Thymus (tissue), 11 donors: ENCODE results near the gene GALNT2. TPM values are rescaled to one million over a fixed set of nuclear protein-coding genes. Genes with fewer than 3 reads are reported as not detected.

ENCODE experiments used
- DNase-seq, 9 donors: peaks; one replicate each; pipeline ENCODE4 v3.0.0-alpha.2; 2013; ENCODE audit warnings: low spot score in 9 of 9, low read depth in 6 of 9, missing footprints in 1 of 9
- H3K27ac ChIP-seq, 2 donors: one replicate each; pipeline ENCODE4 v1.5.1; 2013; ENCODE audit warnings: control low read depth in 1 of 2, low read depth in 1 of 2, low read length in 1 of 2, mild to moderate bottlenecking in 1 of 2, moderate library complexity in 1 of 2
- H3K27me3 ChIP-seq, 2 donors: one replicate each; pipeline ENCODE4 v1.5.1; 2013; ENCODE audit warnings: low read length in 1 of 2; ENCODE audit not compliant: control insufficient read depth in 2 of 2, insufficient read depth in 1 of 2
- H3K36me3 ChIP-seq, 2 donors: one replicate each; pipeline ENCODE4 v1.5.1; 2013; ENCODE audit warnings: low read length in 1 of 2, mild to moderate bottlenecking in 1 of 2, moderate library complexity in 1 of 2; ENCODE audit not compliant: control insufficient read depth in 2 of 2, insufficient read depth in 2 of 2
- H3K4me1 ChIP-seq, 2 donors: one replicate each; pipeline ENCODE4 v1.5.1; 2013; ENCODE audit warnings: low read length in 2 of 2; ENCODE audit not compliant: control insufficient read depth in 2 of 2, insufficient read depth in 2 of 2
- H3K4me3 ChIP-seq, 2 donors: one replicate each; pipeline ENCODE4 v1.5.1; 2013; ENCODE audit warnings: low read length in 2 of 2, control low read depth in 1 of 2, mild to moderate bottlenecking in 1 of 2
- H3K9me3 ChIP-seq, 2 donors: one replicate each; pipeline ENCODE4 v1.5.1; 2013; ENCODE audit warnings: low read length in 1 of 2, mild to moderate bottlenecking in 1 of 2; ENCODE audit not compliant: control insufficient read depth in 2 of 2, insufficient read depth in 1 of 2
- WGBS: extraction: QIAGEN DNeasy Blood & Tissue Kit; methylation state at CpG from one replicate; pipeline ENCODE4 v1.1.7; 2013; 5-methylcytosine and 5-hydroxymethylcytosine counted together
- polyA plus RNA-seq: library from polyadenylated mRNA; stranded (reverse); fragments of 200-250 nt; gene quantifications from one replicate; pipeline ENCODE4 v1.2.3, GENCODE V29; 2013
- total RNA-seq: library from RNA; stranded (reverse); fragments of 120-200 nt; gene quantifications from one replicate; pipeline ENCODE4 v1.2.4, GENCODE V29; 2013
- donor health status: healthy.

GALNT2 gene
- total and polyA plus RNA-seq, 2 donors = 33.9 to 42.5 TPM

DNA sequence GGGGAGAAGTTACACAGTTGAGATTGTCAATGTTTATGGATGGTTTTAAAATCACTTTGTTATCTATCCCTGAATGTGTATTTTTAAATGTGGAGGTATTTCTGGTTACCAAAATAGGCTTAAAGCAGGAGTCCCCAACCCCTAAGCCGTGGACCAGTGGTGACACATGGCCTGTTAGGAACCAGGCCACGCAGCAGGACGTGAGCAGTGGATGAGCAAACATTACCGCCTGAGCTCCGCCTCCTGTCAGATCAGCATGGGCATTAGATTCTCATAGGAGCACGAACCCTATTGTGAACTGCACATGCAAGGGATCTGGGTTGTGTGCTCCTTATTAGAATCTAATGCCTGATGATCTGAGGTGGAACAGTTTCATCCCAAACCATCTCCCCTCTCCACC is 151.6 kb downstream of the GALNT2 start:
- Histone ChIP-seq H3K27ac (no peak overlapping the region), H3K4me3 (no peak overlapping the region), H3K36me3 (peaks cover 10 to 29% of the 10 kb centered on the region in 2 donors), H3K9me3 (no peaks in the 10 kb centered on the region), H3K27me3 (no peaks in the 10 kb centered on the region), H3K4me1 (peaks cover 6 to 30% of the 10 kb centered on the region in 2 donors)
- 93% methylated on average over 6 of the region's 6 CpGs for WGBS
- DNase-seq = no peak

DNA sequence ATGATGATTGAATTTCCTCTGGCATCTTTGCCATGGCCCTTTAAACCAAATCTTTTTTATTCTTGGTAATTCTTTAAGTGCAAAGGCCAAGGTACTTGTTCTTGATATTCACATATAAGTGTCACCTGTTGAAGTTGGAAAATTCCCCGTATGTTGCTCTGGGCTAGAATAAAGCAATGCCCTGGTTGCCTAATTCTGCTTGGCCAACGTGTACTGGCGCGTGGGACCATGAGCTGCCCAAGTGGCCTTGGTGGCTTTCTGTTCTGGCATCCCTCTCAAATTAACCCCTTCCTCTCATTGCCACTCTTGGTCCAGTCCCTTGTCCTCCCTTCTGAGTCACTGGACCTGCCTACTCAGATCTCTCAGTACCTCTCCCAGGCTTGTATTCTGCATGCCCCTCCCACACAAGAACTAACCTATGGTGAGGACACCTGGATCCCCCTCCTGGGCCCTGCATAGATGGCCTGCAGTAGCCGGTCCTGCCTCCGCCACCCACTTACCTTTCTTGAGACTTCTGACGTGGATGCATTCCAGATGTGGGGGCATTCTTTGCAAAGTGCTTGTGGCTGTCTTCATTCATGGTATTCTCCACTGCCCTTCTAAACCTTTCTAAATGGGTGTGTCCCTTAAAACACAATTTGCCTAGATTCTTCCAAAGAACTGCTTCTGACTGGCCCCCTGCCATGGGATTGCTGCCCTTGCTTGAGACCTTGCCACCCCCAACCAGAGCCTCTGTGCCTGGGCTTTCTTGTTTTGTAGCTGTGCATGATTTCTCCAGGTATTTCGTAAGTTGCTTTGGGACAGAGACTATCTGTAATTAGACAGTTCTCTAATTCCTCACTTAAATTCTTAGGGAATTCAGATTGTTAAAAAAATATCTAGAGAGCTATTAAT is 152.4 kb downstream of the GALNT2 start:
- H3K4me3 ChIP-seq = no peak overlapping the region
- H3K4me1 ChIP-seq = peaks cover 6 to 29% of the 10 kb centered on the region in 2 donors
- H3K36me3 ChIP-seq = peaks cover 10 to 30% of the 10 kb centered on the region in 2 donors
- H3K27ac ChIP-seq = no peak overlapping the region
- no peaks in the 10 kb centered on the region for H3K9me3 ChIP-seq
- WGBS = 92% methylated on average over 8 of the region's 8 CpGs
- no peaks in the 10 kb centered on the region for H3K27me3 ChIP-seq
- DNase-seq = no peak

DNA sequence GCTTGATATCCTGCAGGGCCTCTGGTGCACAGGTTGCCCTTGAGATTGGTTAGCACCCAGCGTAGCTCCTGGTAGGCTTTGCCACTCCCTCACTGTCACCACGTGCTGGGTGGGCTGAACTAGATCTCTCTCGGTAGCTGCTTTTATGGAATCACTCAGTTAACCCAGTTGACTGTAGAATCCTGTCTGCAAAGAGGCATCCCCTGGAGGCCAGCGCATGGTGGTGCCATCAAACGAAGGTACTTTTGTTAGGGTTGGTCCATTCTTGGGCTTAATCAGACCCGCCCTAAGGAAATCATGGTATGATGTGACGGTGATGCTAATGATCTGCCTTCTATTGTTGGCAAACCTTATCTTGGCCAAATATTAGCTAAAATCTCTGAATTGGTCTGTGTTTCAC is 153.4 kb downstream of the GALNT2 start:
- Histone ChIP-seq H3K4me3 (no peak overlapping the region), H3K4me1 (peaks cover 0 to 23% of the 10 kb centered on the region in 2 donors), H3K27ac (no peak overlapping the region), H3K9me3 (no peaks in the 10 kb centered on the region), H3K36me3 (peaks cover 10 to 28% of the 10 kb centered on the region in 2 donors), H3K27me3 (no peaks in the 10 kb centered on the region)
- no peak for DNase-seq
- WGBS = 78% methylated on average over 7 of the region's 7 CpGs

DNA sequence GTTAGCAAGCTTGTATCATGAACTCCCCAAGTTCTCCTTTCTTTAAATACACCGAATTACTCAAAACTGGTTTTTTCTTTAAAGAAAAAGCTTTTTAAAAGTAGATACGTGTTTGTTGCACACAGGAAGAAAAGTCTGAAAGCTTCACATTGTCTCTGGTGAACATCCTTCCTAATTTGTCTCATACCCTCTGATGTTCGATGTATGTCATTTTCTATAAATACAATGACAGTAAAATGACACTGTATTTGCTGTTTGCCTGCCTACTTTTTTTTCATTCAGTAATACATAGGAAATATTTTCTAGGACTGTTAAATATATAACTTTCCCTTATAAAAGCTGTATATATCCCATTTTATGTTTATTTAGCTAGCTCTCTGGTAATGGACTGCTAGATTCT is 153.9 kb downstream of the GALNT2 start:
- 48% methylated on average over 3 of the region's 3 CpGs for WGBS
- Histone ChIP-seq H3K27ac (no peak overlapping the region), H3K36me3 (peaks cover 10 to 31% of the 10 kb centered on the region in 2 donors), H3K27me3 (no peaks in the 10 kb centered on the region), H3K4me1 (peaks cover 0 to 23% of the 10 kb centered on the region in 2 donors), H3K9me3 (no peaks in the 10 kb centered on the region), H3K4me3 (no peak overlapping the region)
- peak in 1 of 9 donors; percentile 43 for DNase-seq

DNA sequence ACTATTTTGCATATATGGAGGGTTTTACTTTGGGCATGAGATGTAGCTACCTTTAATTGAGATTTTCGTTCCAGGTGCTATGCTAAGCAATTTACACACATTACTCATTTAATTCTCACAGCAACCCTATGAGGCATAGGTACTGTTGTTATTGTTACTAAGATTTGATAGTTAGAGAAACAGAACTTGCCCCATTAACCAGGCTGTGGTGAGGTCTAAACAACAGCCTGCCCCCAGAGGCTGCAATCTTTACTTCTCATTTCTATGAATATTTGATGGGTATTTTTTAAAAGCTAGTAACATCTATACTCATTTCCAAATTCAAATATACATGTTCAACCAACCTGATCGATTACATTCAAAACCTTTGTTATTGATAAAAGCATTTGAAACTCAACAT is 155.6 kb downstream of the GALNT2 start:
- no peak overlapping the region for H3K4me3 ChIP-seq
- peaks cover 10 to 36% of the 10 kb centered on the region in 2 donors for H3K36me3 ChIP-seq
- no peak overlapping the region for H3K27ac ChIP-seq
- H3K9me3 ChIP-seq = no peaks in the 10 kb centered on the region
- no peaks in the 10 kb centered on the region for H3K27me3 ChIP-seq
- 96% methylated on average over 2 of the region's 2 CpGs for WGBS
- H3K4me1 ChIP-seq = peaks cover 0 to 17% of the 10 kb centered on the region in 2 donors
- no peak for DNase-seq

DNA sequence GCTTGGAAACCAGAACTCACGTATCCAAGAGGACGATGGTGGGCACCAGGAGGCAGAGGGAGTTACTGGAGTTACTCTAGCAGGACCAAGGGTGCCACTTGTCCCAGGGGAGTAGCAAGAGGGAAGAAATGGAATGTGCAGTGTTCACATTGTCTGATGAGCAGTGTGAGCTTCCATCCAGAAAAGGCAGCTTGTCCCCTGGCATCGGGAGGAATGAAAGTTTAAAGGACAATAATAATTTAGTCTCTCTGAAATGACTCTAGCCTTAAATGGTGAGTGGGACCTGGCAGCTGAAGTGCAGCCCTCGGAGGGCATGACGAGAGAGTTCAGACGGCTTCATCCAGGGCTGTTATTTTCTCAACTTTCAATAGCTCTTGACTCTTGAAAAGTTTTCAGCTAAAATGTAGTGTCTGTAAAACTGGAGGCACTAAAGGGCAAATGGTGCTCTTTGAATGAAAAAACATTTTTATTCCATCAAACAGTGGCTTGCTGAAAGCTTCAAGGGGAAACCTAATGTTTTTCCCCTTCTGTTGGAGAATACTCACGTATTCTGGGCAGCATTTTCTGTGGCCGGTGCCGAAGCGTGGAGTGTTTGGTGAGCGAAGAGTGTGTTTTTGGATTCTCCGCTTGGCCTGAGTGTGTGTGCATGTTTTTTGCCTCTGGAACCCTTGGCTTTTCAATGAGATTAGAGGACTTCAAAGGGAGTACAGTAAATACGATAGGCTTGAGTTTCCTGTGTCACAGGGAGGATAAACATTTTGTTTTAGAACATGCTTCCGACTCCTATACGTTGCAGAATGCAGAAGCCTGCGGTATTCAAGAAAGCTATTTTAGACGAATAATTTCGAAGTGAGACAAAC is 157.3 kb downstream of the GALNT2 start:
- WGBS = 95% methylated on average over 18 of the region's 18 CpGs
- DNase-seq = no peak
- H3K36me3 ChIP-seq = peaks cover 0 to 31% of the 10 kb centered on the region in 2 donors
- peaks cover 0 to 15% of the 10 kb centered on the region in 2 donors for H3K4me1 ChIP-seq
- H3K4me3 ChIP-seq = no peak overlapping the region
- H3K9me3 ChIP-seq = no peaks in the 10 kb centered on the region
- H3K27me3 ChIP-seq = no peaks in the 10 kb centered on the region
- no peak overlapping the region for H3K27ac ChIP-seq

DNA sequence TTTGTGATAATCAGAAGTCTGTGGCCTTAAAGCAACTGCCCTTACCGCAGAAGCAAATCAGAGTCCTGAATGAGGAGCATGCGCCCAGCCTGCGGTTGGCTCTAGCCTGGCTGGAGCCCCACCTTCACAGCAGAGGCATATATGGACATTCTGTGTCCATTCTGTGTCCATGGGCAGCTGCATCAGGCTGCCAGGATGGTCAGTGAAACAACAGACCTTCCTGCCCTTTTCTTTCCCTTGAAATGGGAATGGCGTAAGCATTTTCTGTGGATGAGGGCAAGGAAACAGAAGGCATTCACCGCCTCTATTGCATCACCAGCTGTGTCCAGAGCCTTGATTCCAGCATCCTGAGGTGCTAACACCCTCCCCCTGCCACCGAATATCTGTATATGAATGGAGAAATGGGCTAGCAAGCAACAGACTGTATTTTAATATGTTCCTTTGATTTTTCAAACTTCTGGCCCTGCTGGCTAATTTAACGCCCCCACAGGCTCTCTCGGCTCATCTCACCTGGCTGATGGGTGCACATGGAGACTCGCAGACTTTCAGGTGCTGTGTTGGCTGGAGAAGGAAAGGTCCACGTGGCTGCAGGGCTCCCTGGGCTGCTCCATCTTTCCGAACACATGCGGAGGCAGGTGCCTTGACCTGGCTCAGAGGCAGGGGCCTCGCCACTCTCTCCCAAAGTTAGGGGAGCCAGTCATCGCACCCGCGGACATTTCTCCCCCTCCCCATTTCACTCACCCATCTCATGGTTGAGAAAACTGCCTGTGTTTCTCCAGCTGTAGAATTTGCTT is 159.2 kb downstream of the GALNT2 start:
- 96% methylated on average over 16 of the region's 16 CpGs for WGBS
- H3K27ac ChIP-seq = no peak overlapping the region

DNA sequence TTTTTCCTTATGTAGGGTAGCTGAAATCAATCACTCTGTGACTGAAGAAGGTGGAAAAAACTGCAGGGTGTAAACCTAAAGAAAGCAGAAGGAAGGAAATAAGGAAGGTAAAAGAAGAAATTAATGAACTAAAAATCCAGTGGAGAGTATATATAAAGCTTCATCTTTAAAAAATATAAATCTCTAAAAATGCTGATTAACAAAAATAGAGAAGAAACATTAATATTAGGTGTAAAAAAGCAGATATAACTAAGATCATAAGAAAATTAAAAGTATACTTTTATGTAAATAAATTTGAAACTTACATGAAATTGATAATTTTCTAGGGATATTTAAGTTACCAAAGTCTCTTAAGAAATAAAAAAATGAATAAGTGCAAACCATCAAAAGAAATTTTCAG is 159.8 kb downstream of the GALNT2 start:
- H3K4me1 ChIP-seq = peaks cover 0 to 13% of the 10 kb centered on the region in 2 donors

More for the DNA sequence above, 159.2 kb downstream of the GALNT2 start:
- Histone ChIP-seq H3K36me3 (peaks cover 4 to 42% of the 10 kb centered on the region in 2 donors), H3K4me3 (no peak overlapping the region), H3K9me3 (no peaks in the 10 kb centered on the region), H3K4me1 (peaks cover 0 to 9% of the 10 kb centered on the region in 2 donors), H3K27me3 (no peaks in the 10 kb centered on the region)
- no peak for DNase-seq

More for the DNA sequence above, 159.8 kb downstream of the GALNT2 start:
- H3K4me3 ChIP-seq = no peak overlapping the region
- no peak for DNase-seq
- H3K27ac ChIP-seq = no peak overlapping the region
- peaks cover 7 to 46% of the 10 kb centered on the region in 2 donors for H3K36me3 ChIP-seq
- no peaks in the 10 kb centered on the region for H3K9me3 ChIP-seq
- H3K27me3 ChIP-seq = no peaks in the 10 kb centered on the region
